Loucy (cell line): ENCODE measurements around the gene SEMA5A.

ENCODE experiments used
- CTCF ChIP-seq: fragments of 200-600 bp; sonication (generic); conservative IDR thresholded peaks from 2 replicates; pipeline ENCODE4 v1.5.1; 2014; ENCODE audit warnings: mild to moderate bottlenecking, antibody characterized with exemption, low read length
- EZH2phosphoT487 ChIP-seq: fragments of 200-600 bp; IDR thresholded peaks from 2 replicates; pipeline ENCODE4 v1.6.1; 2018; ENCODE audit warnings: antibody characterized with exemption, mild to moderate bottlenecking, moderate library complexity, borderline replicate concordance

GRCh38 chr5:9447691-9448090, 98.2 kb downstream of the SEMA5A start:
- TF ChIP-seq CTCF: no peak
- TF ChIP-seq EZH2phosphoT487: no peak
